ENCODE data around the gene TIGD6.

DNA sequence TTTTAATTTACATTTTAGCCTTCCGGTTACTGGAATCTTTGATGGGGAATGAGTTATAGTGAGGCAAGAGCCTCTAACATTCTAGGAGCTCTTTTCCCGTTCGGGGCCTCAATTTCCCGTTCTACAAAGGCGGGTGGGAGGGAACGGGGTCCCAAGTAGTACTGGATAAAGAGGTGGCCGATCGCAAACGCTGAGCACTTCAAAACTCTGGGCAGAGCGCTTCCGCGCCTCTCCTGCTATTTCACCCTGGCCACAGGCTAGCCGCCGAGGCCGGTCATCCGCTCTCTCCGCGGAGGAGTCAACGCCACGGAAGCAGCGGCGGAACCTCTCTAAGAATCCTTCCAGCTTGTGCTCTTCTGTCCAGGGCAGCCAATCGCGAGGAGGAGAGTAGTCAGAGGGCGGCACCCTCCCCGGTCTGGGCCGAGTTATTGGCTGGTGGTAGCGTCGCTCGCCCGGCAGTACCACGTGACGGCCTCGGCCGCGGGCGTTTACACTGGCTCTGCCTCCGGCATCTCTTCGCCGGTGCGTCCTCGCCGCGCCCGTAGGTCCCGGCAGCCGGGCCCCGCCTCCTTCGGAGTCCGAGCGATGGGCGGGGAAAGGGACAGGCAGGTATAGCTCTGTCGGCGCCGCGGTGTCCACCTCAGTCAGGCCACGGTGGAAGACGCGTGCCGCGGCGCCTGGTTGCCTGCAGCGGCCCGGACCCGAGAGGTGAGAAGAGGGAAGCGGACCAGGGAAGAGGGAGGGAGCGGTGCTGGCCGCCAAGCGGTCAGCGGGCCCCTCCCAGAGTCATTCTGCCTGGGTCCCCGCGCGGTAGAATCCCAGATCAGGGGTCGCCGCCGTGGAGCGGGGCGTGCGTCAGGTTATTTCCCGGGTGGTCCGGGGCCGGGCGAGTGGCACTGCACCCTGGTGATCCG, 39.9 kb downstream of the TIGD6 start, which contains the start of gene SLC26A2:
- TF ChIP-seq, protein P1, sequence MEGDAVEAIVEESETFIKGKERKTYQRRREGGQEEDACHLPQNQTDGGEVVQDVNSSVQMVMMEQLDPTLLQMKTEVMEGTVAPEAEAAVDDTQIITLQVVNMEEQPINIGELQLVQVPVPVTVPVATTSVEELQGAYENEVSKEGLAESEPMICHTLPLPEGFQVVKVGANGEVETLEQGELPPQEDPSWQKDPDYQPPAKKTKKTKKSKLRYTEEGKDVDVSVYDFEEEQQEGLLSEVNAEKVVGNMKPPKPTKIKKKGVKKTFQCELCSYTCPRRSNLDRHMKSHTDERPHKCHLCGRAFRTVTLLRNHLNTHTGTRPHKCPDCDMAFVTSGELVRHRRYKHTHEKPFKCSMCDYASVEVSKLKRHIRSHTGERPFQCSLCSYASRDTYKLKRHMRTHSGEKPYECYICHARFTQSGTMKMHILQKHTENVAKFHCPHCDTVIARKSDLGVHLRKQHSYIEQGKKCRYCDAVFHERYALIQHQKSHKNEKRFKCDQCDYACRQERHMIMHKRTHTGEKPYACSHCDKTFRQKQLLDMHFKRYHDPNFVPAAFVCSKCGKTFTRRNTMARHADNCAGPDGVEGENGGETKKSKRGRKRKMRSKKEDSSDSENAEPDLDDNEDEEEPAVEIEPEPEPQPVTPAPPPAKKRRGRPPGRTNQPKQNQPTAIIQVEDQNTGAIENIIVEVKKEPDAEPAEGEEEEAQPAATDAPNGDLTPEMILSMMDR (IDR thresholded peaks at IDR 0.05; ENCODE audit: extremely low read depth in 1 of 2, insufficient read depth in 1 of 2, low read depth in 1 of 2, low read length in 2 of 2) = no peak
- TF ChIP-seq POLR2AphosphoS5 (IDR thresholded peaks at IDR 0.05; ENCODE audit: insufficient read depth, low read depth, low read length) = peak; percentile 96
- TF ChIP-seq EZH2 (IDR thresholded peaks at IDR 0.05; ENCODE audit: borderline replicate concordance, low read depth, low read length, severe bottlenecking) = no peak
